GM18526 (cell line): ENCODE data around the gene KIAA1328.
A peak's percentile ranks its signal among the peaks of the same experiment; 100 is the strongest.

Experiments used
- POLR2A ChIP-seq: IDR thresholded peaks from 3 replicates; pipeline ENCODE4 v1.6.1; 2011; ENCODE audit not compliant: insufficient read length; ENCODE audit errors: extremely low read depth

KIAA1328 gene

GRCh38 chr18:36828630-36829361 lies at the start of gene KIAA1328, which contains the start of gene TPGS2:
Gene KIAA1328, plus strand, starts transcription at chr18:36829127. Its CDS starts 12 bp downstream, at chr18:36829139.
Gene TPGS2, minus strand, starts transcription at chr18:36829002. Its CDS starts 235 bp downstream, at chr18:36828767.
- peak; percentile 45 for TF ChIP-seq POLR2A

DNA sequence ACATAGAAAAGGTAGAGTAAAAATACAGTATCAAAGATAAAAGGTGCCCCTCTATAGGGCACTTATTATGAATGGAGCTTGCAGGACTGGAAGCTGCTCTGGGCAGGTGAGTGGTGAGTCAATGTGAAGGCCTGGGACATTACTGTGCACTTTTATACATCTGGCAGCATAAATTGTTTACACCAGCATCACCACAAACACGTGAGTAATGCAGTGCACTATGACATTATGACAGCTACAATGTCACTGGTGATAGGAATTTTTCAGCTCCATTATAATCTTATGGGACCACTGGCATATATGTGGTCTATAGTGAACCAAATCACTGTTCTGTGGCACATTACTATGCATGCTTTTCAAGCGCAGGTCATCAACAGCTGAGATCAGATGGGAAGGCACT lies 48.2 kb upstream of the KIAA1328 start:
- TF ChIP-seq POLR2A: no peak

DNA sequence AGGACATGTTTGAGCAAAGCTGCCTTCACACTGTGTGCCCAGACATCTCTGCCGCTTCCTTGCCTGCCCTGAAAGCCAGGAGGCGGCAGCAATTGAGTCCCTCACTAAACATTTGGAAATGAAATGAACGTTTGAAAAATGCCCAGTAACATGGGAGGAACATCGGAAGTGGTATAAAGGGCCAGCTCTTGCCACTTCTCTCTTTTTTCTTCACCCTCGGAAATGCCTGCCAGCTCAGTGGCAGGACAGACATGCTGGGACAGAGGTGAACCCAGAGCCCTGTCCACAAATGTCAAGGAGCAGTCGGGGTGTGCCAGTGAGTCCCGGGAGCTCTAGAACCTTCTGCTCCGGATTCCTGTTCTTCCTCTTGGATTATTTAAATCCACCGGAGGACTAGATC lies 46.2 kb upstream of the KIAA1328 start:
- TF ChIP-seq POLR2A: no peak

- TF ChIP-seq POLR2A: no peak
Observed at GRCh38 chr18:36783792-36784191, 45.1 kb upstream of the KIAA1328 start.

DNA sequence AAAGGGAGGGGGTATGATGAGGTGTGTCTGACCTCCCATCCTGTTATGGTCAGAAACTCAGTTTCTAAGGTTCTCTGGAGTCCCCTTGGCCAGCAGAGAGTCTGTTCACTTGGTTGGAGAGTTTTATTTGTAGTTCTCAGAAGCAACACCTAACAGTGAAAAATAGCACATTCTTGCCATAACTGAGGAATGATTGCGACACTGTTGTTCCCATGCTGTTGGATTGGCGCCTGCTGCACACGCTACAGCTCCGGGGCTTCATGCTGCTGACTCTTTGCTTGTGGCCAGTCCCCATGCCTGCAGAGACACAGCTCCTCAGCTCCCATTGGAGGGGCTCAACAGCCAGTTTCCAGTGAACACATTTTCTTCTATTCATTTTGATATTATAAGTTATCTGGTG lies 42.2 kb upstream of the KIAA1328 start:
- TF ChIP-seq POLR2A: no peak

DNA sequence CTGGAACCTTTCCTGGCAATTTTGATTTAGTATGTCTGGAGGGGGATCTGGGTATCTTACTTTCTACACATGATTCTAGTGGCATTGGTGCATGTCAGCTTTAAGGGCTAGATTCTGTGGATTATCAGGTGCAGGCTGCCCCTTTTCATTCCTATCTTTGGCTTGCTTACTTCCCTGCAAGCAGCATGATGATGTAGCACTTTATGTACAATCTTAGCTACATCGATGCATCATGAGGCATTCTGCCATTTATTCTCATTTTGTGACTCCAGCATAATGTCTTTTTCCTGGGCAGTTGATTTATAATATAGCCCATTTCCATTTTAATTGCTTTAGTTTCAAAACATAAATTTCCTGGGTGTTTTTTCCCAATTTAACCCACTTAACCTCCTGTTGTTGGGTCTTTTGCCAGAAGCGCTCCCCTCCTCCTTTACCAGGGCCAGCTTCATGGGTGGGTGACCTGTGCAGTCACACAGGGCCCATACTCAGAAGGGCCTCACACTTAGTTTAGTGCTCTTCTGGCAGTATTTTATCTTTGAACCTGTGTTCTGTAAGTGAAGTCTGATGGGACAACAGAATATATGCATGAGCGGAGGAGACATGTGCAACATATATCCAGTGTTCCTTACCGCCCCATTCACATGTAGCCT lies 36.2 kb upstream of the KIAA1328 start:
- TF ChIP-seq POLR2A: no peak

DNA sequence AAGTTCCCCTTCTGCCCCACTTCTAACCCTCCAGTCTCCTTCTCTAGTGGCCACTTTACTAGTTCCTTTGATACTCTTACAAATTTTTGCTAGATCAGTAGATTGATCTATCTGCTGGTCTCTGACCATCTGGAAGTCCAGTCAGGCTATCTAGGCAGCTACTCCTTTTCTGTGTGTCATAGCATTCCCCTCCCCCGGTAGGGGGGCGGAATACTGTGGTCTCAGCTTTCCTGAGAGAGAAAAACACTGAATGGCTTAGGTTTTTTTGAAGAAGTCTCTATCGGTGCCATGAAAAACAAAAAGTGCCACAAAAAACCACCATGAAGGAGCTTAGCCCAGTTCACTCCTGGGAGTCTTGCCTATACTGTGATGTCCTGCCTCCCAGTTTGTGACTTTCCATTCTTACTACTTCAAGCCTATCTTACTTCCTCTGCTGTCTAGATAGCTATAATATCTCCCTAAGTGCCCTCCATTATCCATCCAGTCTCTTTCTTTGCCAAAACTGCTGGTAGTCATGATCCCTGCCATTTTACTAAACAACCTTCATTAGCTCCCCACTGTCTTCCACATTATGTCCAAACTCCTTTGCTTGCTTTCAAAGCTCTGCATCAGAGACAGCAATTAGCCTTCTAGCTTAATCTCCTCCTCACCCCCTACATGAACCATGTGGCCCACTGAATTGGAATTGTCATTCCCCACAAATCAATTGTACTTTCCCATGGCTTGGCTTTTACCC lies 30.0 kb upstream of the KIAA1328 start:
- no peak for TF ChIP-seq POLR2A

GRCh38 chr18:36805105-36805504 lies 23.8 kb upstream of the KIAA1328 start:
- no peak for TF ChIP-seq POLR2A

GRCh38 chr18:36808681-36809080 lies 20.2 kb upstream of the KIAA1328 start:
- no peak for TF ChIP-seq POLR2A

DNA sequence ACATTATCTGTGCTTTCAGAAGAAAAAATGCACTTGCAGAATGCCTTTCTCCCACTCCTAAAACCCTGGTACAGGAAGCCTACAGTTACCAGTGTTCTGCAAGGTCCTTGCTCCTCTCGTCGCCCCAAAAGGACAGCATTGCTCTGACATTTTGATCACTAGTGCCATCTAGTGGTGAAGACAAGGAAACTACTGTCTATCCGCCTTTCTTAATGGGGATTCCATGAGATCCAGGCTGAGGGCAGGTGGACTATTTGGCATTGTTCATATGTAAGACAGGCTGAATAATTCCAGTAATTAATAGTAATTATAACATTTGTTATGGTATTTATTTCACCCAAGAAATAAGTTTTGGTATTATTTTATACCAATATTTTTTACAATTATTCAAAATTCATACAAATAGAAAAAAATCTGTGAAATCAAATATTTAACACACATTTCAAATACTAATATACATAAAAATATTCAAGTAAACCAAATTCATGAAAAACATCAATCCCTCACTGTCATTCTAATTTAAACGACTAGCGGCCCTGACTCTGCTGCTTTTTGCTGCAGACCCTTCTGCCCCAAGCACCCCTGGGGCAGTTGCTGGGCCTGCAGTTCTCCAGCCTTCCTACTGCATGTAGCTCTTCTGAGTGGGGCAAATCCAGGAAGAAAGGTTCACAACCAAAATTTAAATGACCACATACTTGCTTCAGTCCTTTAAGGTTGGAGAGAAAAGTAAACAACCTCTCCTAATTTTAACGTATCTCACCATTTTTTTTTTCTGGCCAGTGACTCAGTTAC lies 19.1 kb upstream of the KIAA1328 start:
- no peak for TF ChIP-seq POLR2A

DNA sequence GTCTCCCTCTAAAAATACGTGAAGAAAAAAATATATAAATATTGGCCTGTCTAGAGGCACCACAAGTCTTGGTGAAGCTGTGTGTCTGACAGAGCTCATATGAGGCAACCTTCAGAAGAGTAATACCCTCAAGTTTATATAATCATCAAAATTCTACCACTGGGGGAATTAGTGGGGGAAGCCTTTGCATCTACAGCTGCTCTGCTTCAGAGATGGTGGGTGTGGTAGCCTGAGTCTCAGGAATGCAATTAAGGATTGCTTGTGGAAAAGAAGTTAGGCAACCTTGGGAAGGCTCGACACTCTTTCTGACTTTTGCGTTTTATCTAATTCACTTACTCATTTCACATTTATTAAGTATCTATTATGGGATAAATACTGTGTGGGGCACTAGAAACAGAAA lies 17.5 kb upstream of the KIAA1328 start:
- no peak for TF ChIP-seq POLR2A

DNA sequence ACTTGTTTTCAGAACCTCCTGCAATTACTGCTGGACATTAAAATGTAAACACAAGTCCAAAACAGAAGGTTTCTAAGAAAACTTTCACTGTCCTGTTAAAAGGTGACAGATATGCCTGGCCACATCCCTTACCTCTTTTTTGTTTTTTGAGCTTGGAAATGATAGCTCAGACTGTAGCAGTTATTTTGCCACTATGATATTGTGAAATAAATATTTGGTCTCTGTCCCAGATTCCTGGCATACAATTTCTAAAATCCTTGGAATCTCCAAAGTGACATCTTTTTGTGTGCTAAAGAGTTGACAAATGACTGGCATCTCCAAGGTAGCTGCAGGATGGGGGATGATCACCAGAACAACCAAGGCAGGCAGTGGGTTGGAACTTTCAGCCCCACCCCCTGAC lies 17.0 kb upstream of the KIAA1328 start:
- no peak for TF ChIP-seq POLR2A

DNA sequence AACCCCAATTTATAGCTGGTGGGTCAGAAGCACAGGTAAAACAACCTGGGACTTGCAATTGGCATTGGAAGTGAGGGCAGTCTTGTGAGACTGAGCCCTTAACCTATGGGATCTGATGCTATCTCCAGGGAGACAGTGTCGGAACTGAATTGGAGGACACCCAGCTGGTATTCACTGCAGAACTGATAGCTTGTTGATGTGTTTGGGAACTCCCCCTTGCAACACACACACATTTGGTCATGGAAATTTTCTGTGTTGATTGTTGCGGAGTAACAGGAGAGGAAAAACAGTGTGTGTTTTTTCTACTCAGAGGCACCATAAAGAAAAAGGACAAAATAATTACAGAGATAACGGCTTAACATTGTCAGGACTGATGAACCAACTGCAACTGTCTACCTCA lies 16.2 kb upstream of the KIAA1328 start:
- no peak for TF ChIP-seq POLR2A

GRCh38 chr18:36813101-36813775 lies 15.7 kb upstream of the KIAA1328 start:
- TF ChIP-seq POLR2A: no peak

DNA sequence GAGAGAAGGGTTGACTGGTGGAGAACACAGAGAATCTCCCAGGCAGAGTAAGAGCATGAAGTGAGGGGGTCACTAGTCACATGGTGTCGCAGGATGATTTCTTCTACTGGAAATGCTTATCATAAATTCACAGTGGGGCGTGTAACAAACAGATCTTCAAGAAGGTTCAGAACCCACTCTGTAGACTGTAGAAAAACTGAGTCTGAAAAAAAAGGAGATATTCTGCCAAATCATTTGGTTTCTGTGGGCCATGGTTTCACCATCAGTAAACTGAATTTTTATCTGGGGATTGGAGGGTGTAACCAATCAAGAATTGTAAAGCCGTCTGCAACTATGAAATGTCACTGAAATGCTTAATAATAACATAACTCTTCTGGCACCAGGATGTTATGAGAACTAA lies 15.1 kb upstream of the KIAA1328 start:
- TF ChIP-seq POLR2A: no peak
